HT-29 (cell line): ENCODE data around the gene PPP2R2D. TPM values are rescaled to one million over a fixed set of nuclear protein-coding genes. Genes with fewer than 3 reads are reported as not detected.

Experiments used
- DNase-seq: peaks from one replicate; pipeline ENCODE4 v3.0.0-alpha.2; 2015; ENCODE audit warnings: low spot score
- total RNA-seq: library from RNA; depleted of rRNA; stranded (reverse); fragments of >200 nt; shearing (Covaris generic); gene quantifications from 2 replicates; pipeline ENCODE4 v1.2.3, GENCODE V29; 2014

The PPP2R2D gene
- total RNA-seq, 1 experiment from 2014 or later, result 30.3 TPM

- DNase-seq, result peak; percentile 51
Measured at GRCh38 chr10:131888186-131888604, 12.6 kb upstream of the PPP2R2D start.

DNA sequence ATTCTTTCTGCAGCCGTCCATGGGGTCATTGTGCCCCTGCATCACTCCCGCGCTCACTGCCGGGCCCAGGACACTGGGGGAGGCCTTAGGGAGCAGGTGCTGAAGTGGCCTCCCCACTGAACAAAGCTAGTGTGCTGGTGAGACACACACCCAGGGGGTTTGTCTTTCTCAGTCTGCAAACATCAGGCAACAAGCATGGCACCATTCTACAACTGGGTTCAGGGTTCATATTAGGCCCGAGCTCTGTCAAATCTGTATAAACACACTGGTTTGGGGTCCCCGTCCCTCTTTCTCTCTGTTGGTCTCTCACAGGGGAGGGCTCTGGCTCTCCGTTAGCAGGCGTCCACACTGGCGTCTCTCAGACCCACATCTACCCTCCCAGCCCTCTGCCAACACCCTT is 11.1 kb upstream of the PPP2R2D start:
- no peak for DNase-seq

- no peak for DNase-seq
Measured at GRCh38 chr10:131890276-131891195, 10.3 kb upstream of the PPP2R2D start.

DNA sequence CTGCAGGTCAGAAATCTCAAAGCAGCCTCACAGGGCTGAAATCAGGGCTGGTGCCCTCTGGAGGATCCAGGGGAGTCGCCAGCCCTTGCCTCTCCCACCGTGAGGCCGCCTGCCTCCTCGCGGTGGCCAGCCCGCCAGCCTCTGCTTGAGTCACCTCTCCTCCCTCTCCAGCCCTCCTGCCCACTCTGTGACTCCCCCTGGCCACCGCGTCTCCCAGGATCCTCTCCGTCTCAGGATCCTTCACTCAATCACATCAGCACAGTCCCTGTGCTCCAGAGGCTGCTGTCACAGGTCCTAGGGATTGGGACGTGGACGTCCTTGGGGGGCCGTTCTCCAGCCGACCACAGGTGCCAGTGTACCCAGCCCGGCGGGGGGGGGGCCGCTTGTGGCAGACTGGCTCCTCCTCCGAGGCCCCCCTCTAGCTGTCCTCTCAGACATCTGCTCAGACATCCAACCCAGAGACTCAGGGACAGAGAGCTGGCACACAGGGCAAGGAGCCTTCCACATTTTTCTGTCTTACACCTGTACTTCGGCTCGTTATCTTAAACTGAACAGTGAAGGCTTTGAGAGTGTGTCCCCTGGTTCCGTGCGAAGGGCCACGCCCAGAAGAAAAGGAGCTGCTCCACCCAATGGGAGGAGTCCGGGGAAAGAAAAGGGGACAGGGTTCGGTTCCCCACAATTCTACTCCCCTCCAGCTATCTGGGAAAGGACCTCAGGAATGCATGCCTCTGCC is 9.4 kb upstream of the PPP2R2D start:
- DNase-seq, result peak; percentile 53

DNA sequence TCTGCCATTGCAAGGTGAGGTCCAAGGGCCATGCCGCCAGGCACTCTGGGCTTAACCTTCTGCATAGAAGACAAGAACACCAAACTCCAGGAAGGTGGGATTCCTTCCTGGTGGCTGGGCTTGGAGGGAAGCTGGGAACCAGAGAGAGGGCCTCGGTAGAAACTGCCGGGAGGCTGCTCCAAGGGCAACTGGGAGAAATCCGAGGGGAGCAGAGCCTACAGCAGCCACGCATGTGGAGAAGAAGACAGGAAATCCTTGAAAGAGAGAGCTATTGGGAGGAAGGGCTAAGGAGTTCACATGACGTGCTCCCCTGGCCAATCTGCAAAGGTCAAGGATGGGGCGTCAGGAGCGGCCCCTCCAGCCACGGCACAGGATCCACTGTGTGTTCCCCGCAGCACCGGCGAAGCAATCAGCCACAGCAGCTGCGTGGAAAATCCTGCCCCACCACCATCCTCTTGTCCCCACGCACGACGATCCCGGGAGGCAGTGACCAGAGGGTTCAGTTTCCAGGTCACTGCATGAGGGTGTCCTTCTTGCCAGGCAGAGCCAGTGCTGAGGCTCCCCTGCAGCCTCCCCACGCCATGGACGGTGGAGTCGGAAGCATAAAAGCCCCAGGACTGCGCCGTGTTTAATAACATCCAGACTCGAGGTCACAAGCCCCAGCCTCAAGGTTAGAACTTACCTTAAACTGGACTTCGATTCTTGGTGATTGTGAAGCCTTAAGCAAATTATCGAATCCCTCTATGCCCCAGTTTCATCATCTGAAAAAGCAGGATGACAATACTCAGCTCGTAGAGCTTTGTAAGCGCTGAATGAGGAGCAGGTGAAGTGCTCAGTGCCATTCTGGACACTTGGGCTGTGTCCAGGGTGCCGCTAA is 8.6 kb upstream of the PPP2R2D start:
- no peak for DNase-seq

- no peak for DNase-seq
Measured at GRCh38 chr10:131892806-131893675, 7.8 kb upstream of the PPP2R2D start.

DNA sequence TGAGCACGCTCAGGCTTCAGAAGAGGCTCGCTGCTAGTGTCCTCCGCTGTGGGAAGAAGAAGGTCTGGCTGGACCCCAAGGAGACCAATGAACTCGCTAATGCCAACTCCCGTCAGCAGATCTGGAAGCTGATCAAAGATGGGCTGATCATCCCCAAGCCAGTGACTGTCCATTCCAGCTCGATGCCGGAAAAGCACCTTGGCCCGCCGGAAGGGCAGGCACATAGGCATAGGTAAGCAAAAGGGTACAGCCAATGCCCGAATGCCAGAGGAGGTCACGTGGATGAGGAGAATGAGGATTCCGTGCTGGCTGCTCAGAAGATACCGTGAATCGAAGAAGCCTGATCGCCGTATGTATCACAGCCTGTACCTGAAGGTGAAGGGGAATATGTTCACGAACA is 5.7 kb upstream of the PPP2R2D start:
- DNase-seq, result no peak

- DNase-seq, result no peak
Measured at GRCh38 chr10:131896403-131896802, 4.4 kb upstream of the PPP2R2D start.

DNA sequence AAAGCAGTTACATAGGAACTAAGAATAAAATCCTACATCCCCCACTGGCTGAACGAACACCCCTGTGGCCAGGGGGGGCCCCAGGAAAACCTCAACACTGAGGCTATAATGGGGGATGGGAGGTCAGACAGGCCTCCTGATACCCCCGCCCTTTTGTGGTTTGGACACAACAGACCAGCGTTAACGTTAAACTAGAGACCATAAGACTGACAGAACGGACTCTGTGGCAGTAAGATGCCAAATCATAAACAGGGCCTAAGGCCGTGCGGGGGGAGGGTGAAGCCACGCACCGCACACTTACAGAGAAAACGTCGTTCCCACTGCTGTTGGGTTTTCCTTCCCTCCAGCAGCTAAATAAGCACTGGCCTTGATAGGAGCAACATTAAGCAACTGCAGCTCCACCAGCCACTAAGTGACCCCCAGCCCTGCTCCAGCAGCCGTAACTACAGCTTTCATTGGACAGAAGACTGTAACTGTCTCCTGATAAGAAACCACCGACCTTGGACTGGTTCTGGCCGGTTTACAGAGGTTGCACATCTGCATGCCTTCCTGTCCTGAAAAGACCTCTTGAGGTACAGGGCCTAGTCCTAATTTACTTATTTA is 3.4 kb upstream of the PPP2R2D start:
- DNase-seq, result no peak

DNA sequence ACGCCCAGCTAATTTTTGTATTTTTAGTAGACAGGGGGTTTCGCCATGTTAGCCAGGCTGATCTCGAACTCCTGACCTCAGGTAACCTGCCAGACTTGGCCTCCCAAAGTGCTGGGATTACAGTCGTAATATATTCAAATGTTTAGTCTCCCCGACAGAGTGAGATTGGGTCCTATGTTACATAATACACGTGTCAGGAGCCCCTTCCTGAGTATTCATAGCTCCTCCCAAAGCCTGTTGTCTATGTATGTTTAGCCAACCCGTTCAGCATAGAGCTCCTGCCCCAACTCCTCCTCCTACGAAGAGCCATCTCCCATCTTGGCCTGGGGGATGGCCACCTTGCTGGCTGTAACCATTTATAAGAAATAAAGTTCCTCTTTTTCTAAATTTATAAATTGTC is 2.7 kb upstream of the PPP2R2D start:
- no peak for DNase-seq

DNA sequence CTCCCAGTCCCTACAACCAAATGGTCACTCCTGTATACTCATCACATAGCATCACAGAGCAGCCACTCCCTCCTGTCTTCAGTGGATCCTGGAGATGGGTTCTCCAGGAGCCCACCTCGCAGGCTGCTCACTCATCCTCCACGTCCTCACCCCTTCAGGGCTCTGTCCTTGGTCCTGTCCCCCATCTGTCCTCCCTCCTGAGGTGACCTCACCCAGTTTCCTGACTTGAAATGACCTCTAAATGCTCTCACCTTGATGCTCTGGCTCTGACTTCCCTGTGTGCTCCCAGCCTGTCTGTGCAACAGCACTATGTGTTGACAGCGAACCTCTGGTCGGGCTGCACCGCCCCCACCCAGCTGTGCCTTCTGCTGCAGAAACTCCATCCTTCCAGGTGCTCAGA is 2.1 kb upstream of the PPP2R2D start:
- DNase-seq, result no peak

DNA sequence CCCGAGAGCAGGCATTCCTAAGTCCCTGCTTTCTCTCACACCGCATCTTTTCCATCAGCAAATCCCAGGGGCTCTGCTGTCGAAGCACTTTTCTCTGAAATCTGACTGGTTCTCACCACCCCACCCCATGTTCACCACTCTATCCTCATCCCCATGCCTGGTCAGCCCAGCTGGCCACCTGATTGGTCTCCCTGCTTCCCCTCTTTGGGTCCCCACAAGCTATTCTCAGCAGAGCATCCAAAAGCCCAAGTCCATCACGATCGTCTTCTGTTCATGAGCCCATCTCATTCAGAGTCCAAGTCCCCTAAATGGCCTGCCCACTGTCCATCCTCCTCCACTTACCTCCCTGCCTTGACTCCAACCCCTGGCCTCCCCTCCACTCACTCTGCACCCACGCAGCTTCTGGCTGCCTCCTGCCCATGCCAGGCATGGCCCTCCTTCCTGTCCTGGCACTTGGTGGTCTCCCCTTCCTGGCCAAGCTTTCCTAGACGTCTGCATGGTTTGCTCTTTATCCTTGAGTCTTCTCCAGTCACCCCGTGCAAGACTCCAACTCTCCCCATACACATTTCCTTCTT is 1.6 kb upstream of the PPP2R2D start:
- DNase-seq, result no peak

DNA sequence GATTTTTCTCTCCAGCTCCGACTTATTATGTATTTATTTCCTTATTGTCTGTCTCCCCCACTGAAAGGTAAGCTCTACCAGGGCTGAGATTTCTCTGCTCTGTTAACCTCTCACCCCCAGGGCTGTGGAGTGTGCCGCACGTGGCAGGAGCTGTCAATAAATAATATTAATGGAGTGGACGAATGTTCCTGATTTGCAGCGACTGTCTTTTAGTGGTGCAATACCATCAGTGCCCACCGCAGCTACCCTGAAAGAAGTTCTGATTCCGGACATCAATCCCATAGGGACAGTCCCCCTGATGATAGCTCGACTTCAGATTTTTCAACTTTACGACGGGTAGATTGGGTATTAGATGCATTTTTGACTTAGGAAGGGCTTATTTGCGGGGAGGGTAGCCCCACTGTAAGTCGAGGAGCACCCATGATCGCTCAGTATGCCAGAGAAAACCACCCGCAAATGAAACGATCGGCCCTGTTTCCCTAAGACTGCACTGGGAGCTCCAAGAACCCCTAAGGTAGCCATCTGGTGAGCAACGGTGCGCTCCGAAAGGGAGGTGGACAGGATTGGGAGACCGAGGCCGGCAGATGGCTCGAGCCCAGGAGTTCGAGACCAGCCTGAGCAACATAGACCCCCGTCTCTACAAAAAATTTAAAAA is 986 bp upstream of the PPP2R2D start:
- DNase-seq, result peak; percentile 31

DNA sequence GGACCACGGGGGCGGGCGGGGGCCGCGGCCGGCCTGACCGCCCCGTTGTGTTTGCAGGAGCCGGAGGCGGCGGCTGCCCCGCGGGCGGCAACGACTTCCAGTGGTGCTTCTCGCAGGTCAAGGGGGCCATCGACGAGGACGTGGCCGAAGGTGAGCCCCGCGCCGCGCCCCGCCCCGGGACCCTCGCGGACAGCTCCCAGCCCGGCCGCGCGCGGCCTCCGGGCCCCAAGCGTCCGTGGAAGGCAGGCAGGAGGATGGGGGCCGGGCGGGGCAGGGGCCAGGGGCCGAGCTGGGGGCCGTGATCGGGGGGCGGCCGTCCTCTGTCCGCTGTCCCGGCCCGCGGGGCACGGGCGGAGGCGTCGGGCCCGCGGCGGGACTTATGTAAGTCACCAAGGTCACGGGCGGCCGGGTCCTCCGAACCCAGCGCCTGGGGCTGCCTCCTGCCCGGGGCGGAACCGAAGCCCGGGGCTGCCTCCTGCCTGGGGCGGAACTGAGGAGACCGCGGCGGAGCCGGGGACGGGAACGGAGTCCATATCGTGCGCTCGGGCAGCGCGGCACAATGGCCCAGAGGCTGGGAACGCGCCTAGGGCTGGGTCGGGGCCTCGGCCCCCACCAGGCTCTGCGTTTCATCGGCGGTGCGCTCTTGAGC is 497 bp downstream of the PPP2R2D start:
- DNase-seq, result peak; percentile 48

- DNase-seq, result no peak
Measured at GRCh38 chr10:131902211-131902610, 1.4 kb downstream of the PPP2R2D start.

- no peak for DNase-seq
Measured at GRCh38 chr10:131902691-131903090, 1.9 kb downstream of the PPP2R2D start.

DNA sequence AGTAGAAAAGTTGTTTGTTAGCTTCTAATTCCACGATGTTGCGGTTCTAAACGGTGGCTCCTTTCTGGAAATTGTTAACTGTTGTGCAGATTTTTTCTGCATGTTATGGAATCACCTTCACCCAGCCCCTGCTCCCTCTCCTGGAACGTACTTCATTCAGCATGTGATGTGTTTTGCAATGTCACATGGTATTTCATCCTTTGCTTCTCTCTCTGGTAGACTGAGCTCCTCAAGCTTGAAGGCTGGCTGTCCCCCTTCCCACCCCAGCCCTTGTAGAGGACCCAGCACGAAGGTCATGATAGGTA is 4.4 kb downstream of the PPP2R2D start:
- DNase-seq, result no peak

DNA sequence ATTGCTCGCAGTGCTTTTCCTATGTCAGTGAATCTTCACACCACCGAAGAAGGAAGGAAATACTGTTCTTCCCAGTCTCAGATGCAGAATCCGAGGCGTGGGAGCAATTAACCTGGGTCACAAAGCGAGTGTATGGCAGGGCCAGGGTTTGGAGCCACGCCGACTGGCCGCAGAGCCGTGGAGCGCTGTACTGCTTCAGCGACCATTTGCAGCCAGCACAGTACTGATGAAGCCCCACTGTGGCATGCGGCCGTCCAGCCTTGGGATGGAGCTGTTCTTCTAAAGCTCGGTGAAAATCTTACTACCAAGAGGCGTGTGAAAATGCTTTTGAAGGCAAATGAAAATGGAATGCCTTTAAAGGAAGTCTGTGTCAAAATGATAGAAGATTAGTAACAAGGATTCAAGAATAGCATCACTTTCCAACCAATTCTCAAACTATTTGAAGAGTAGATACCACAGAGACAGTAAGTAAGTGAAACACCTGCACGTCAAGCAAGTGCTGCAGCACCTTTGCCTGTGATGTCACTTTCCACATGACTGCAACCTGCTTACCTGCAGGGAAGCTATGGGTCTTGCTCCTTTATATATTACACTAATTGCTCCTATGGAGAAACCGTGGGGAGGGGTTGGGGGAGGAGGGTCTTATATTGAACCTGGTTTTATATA is 4.9 kb downstream of the PPP2R2D start:
- no peak for DNase-seq

DNA sequence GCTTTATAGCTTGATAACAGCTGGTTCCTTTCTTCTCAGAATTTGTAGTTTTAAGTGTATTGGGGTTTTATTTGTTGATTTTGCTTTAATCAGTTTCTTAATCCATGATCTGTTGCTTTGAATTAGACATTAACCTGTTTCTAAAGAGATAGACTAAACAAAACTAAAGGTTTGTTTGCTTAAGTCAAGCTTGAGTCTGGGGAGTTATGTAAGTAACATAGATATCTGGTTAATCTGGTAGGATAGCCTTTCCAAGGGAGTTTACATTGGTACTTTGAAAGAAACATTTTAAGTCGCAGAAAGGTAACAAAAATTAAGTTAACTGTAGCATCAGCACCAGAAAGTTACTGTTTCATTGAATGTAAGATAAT is 5.4 kb downstream of the PPP2R2D start:
- no peak for DNase-seq
